ENCODE measurements around the gene RAD54L. TPM values are rescaled to one million over a fixed set of nuclear protein-coding genes. Genes with fewer than 3 reads are reported as not detected.

The RAD54L gene
- total and polyA plus RNA-seq, 10 of the 15 experiments (the other 5 are each of a cell fraction or from before 2014, with no cell fraction given): 12.9 to 54.2 (median 23.6) TPM

GRCh38 chr1:46205141-46205540 lies 42.4 kb upstream of the RAD54L start:
- ChIA-PET SMC1A (ENCODE audit: uncharacterized antibody, unreplicated experiment) (interaction anchor here (1.0 kb wide), 1 partner anchor 23 kb away, joined by 4 read pairs; no protein-coding TSS in a partner anchor), RAD21 (ENCODE audit: unreplicated experiment) (interaction anchor here (0.9 kb wide), 1 partner anchor 18 kb away, joined by 3 read pairs; no protein-coding TSS in a partner anchor), CTCF (interaction anchor here (4.4 kb wide), 1 partner anchor 19 kb away, joined by 23 read pairs; no protein-coding TSS in a partner anchor), POLR2A (no interaction called here)
- Histone ChIP-seq H4K20me1 (ENCODE audit: control insufficient read depth, insufficient read depth) (no peaks in the 10 kb centered on the region), H3K79me2 (ENCODE audit: control insufficient read depth, insufficient read depth, low read length) (no peaks in the 10 kb centered on the region), H3K27ac (ENCODE audit: control insufficient read depth, insufficient read depth) (no peak overlapping the region), H3K9ac (ENCODE audit: control insufficient read depth, insufficient read depth, low read length) (no peak overlapping the region), H3K36me3 (ENCODE audit: control insufficient read depth in 2 of 2, insufficient read depth in 2 of 2, low read length in 1 of 2) (no peaks in the 10 kb centered on the region), H3K9me3 (replicated peaks; ENCODE audit: control insufficient read depth, insufficient read depth, low read length) (no peaks in the 10 kb centered on the region), H3K27me3 (replicated peaks in 1 of 2; ENCODE audit: control insufficient read depth in 2 of 2, insufficient read depth in 2 of 2, low read length in 1 of 2) (no peaks in the 10 kb centered on the region), H3K4me3 (no peak overlapping the region), H2AFZ (ENCODE audit: control insufficient read depth, low read depth, low read length) (no peak overlapping the region), H3K4me1 (ENCODE audit: control insufficient read depth, insufficient read depth, low read length) (peaks cover 3% of the 10 kb centered on the region; the same call in 1 of the 2 replicates), H3K4me2 (ENCODE audit: control insufficient read depth, insufficient read depth) (no peak overlapping the region)
- no TSS peak for BruUV-seq (replicated peaks)
- in situ Hi-C loops (cut with MboI) (no loop called here), intact Hi-C loops (cut with micrococcal nuclease; ENCODE audit: unreplicated experiment) (no loop called here)
- no peak for DNase-seq (ENCODE audit: low read depth, low spot score)
- TF ChIP-seq, protein P1, sequence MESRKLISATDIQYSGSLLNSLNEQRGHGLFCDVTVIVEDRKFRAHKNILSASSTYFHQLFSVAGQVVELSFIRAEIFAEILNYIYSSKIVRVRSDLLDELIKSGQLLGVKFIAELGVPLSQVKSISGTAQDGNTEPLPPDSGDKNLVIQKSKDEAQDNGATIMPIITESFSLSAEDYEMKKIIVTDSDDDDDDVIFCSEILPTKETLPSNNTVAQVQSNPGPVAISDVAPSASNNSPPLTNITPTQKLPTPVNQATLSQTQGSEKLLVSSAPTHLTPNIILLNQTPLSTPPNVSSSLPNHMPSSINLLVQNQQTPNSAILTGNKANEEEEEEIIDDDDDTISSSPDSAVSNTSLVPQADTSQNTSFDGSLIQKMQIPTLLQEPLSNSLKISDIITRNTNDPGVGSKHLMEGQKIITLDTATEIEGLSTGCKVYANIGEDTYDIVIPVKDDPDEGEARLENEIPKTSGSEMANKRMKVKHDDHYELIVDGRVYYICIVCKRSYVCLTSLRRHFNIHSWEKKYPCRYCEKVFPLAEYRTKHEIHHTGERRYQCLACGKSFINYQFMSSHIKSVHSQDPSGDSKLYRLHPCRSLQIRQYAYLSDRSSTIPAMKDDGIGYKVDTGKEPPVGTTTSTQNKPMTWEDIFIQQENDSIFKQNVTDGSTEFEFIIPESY (IDR thresholded peaks at IDR 0.05): no peak
- TF ChIP-seq NKRF (conservative IDR thresholded peaks at IDR 0.05) (no peak), RB1 (IDR thresholded peaks at IDR 0.05; ENCODE audit: borderline replicate concordance) (no peak), JUND (IDR thresholded peaks at IDR 0.05; ENCODE audit: low read depth, low read length) (no peak), IRF3 (IDR thresholded peaks at IDR 0.05) (no peak), RAD51 (IDR thresholded peaks at IDR 0.05) (no peak)
- no peak for ATAC-seq
- 72% methylated on average over 3 of the region's 3 CpGs for WGBS (ENCODE audit: insufficient coverage, insufficient replicate concordance, low lambda C conversion rate, missing lambda C conversion rate)
- no peak for FAIRE-seq

All from GM12878 (cell line).